Ishikawa (cell line): ENCODE data around the gene SRGAP1.

ENCODE experiments used
- CEBPB ChIP-seq: IDR thresholded peaks from 2 replicates; pipeline ENCODE4 v1.6.1; 2012
- CREB1 ChIP-seq: IDR thresholded peaks from 2 replicates; pipeline ENCODE4 v1.6.1; 2012; ENCODE audit warnings: low read depth
- EGR1 ChIP-seq: IDR thresholded peaks from 2 replicates; pipeline ENCODE4 v1.6.1; 2012
- EP300 ChIP-seq: IDR thresholded peaks from 2 replicates; pipeline ENCODE4 v1.6.1; 2012; ENCODE audit warnings: borderline replicate concordance
- FOXM1 ChIP-seq: IDR thresholded peaks from 2 replicates; pipeline ENCODE4 v1.6.1; 2012; ENCODE audit warnings: low read depth, borderline replicate concordance
- NFIC ChIP-seq: IDR thresholded peaks from 2 replicates; pipeline ENCODE4 v1.6.1; 2012
- RAD21 ChIP-seq: IDR thresholded peaks from 2 replicates; pipeline ENCODE4 v1.6.1; 2012; ENCODE audit warnings: low read depth
- TAF1 ChIP-seq: IDR thresholded peaks from 2 replicates; pipeline ENCODE4 v1.6.1; 2012; ENCODE audit warnings: low read depth, mild to moderate bottlenecking
- TCF12 ChIP-seq: IDR thresholded peaks from 2 replicates; pipeline ENCODE4 v1.6.1; 2012; ENCODE audit warnings: low read depth
- TEAD4 ChIP-seq: IDR thresholded peaks from 2 replicates; pipeline ENCODE4 v1.6.1; 2012
- YY1 ChIP-seq: IDR thresholded peaks from 2 replicates; pipeline ENCODE4 v1.6.1; 2012; ENCODE audit warnings: low read depth
- ZBTB7A ChIP-seq: IDR thresholded peaks from 2 replicates; pipeline ENCODE4 v1.6.1; 2012; ENCODE audit warnings: low read depth
- TF ChIP-seq, protein P1 (sequence below): IDR thresholded peaks from 2 replicates; pipeline ENCODE4 v1.6.1; 2012; ENCODE audit warnings: low read depth, mild to moderate bottlenecking
- TF ChIP-seq, protein P2 (sequence below): IDR thresholded peaks from 2 replicates; pipeline ENCODE4 v1.6.1; 2012
- TF ChIP-seq, protein P3 (sequence below): IDR thresholded peaks from 2 replicates; pipeline ENCODE4 v1.6.1; 2012

Gene SRGAP1

GRCh38 chr12:63811755-63812154 is 32.7 kb upstream of the SRGAP1 start:
- TF ChIP-seq, protein P1, sequence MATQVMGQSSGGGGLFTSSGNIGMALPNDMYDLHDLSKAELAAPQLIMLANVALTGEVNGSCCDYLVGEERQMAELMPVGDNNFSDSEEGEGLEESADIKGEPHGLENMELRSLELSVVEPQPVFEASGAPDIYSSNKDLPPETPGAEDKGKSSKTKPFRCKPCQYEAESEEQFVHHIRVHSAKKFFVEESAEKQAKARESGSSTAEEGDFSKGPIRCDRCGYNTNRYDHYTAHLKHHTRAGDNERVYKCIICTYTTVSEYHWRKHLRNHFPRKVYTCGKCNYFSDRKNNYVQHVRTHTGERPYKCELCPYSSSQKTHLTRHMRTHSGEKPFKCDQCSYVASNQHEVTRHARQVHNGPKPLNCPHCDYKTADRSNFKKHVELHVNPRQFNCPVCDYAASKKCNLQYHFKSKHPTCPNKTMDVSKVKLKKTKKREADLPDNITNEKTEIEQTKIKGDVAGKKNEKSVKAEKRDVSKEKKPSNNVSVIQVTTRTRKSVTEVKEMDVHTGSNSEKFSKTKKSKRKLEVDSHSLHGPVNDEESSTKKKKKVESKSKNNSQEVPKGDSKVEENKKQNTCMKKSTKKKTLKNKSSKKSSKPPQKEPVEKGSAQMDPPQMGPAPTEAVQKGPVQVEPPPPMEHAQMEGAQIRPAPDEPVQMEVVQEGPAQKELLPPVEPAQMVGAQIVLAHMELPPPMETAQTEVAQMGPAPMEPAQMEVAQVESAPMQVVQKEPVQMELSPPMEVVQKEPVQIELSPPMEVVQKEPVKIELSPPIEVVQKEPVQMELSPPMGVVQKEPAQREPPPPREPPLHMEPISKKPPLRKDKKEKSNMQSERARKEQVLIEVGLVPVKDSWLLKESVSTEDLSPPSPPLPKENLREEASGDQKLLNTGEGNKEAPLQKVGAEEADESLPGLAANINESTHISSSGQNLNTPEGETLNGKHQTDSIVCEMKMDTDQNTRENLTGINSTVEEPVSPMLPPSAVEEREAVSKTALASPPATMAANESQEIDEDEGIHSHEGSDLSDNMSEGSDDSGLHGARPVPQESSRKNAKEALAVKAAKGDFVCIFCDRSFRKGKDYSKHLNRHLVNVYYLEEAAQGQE, result no peak
- no peak for TF ChIP-seq FOXM1
- no peak for TF ChIP-seq ZBTB7A
- TF ChIP-seq TEAD4, result no peak
- TF ChIP-seq TCF12, result no peak
- no peak for TF ChIP-seq EGR1
- TF ChIP-seq, protein P2, sequence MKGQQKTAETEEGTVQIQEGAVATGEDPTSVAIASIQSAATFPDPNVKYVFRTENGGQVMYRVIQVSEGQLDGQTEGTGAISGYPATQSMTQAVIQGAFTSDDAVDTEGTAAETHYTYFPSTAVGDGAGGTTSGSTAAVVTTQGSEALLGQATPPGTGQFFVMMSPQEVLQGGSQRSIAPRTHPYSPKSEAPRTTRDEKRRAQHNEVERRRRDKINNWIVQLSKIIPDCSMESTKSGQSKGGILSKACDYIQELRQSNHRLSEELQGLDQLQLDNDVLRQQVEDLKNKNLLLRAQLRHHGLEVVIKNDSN, result no peak
- no peak for TF ChIP-seq EP300
- no peak for TF ChIP-seq TAF1
- TF ChIP-seq NFIC, result no peak
- TF ChIP-seq CREB1, result no peak
- no peak for TF ChIP-seq RAD21
- TF ChIP-seq, protein P3, sequence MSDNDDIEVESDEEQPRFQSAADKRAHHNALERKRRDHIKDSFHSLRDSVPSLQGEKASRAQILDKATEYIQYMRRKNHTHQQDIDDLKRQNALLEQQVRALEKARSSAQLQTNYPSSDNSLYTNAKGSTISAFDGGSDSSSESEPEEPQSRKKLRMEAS, result no peak

DNA sequence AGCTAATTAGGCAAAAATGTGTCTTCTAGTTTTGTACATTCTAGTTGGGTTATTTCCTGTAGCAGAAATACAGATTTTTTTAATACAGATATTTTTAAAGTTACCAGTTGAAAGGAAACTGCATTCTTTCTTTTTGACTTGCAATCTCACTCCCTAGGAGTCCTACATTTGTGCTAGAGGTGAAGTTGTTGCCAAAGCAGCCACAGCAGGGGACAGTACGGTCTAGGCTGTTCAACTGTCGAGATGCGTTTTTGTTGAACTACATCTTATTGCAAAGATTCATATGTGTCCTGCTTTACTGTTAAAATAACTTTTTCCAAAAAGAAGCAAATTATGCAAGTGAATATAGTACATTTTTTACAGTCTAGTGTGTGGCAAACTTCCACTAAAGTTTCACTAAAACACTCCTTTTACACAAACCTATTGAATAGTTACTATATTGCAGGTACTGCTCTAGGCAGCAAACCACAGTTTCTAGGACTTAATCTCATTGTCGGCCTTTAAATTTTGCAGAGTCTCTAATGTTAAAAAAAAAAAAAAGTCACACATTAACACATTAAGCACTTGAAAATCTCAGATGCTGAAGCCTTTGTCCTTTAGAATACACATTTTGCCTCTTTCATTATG is 30.2 kb upstream of the SRGAP1 start:
- TF ChIP-seq CREB1 (no peak), EP300 (no peak), NFIC (no peak), FOXM1 (no peak), ZBTB7A (no peak), EGR1 (no peak), TEAD4 (no peak), CEBPB (no peak), TCF12 (no peak), TAF1 (no peak), YY1 (no peak)
- TF ChIP-seq, protein P3, result no peak
- TF ChIP-seq, protein P2, result no peak
- TF ChIP-seq, protein P1, result no peak

- TF ChIP-seq, protein P1, result no peak
Measured at GRCh38 chr12:63815482-63815852, 29.0 kb upstream of the SRGAP1 start.

- TF ChIP-seq, protein P1, result no peak
Measured at GRCh38 chr12:63816031-63816430, 28.5 kb upstream of the SRGAP1 start.
